NOMO-1 treated with dmso at 0.1 percent for 144 hours (cell line): ENCODE data around the gene SMARCAD1.

ENCODE experiments used
- DNase-seq: peaks from one replicate; lab custom pipeline; 2025; ENCODE audit not compliant: unreplicated experiment; lab: John Stamatoyannopoulos, UW

The SMARCAD1 gene

DNA sequence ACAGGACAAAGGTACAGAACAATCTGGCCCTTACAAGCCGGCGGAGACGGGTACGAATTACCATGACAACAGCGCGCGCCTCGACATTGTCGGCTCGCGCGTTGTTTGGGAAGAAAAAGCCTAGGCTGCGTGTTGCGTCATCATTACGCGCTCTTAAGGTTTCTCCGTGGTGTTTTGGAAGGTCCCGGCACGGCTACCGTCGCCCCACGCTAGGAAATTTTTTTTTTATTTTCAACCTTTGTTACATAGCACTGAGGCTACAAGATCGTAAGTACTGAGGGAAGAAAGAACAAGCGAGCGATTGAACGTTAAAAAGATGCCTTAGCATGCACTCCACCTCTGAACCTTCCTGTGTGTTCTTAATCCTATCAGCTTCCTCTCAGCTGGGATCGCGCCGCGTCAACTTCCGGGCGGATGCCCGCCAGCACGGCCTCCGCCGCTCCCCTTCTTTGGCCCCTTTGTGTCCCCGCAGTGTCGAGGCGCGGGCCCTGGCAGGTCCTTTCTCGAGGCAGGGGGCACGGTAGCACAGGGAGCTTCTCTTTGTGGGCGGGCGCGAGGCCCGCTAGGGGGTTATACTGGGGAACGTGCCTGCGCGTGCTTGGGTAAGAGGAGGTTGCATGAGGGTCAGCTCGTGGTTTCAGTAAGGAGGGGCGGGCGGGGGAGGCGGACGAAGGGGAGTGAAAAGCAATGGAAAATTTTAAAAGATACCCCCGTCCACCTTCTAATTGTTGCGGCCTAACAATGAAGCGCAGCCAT lies at the start of gene SMARCAD1:
Gene SMARCAD1, plus strand, starts transcription at position 397 of the 756 bp plus-strand sequence. CDS start 530 bp downstream, outside the sequence.
- DNase-seq = peak; percentile 82

DNA sequence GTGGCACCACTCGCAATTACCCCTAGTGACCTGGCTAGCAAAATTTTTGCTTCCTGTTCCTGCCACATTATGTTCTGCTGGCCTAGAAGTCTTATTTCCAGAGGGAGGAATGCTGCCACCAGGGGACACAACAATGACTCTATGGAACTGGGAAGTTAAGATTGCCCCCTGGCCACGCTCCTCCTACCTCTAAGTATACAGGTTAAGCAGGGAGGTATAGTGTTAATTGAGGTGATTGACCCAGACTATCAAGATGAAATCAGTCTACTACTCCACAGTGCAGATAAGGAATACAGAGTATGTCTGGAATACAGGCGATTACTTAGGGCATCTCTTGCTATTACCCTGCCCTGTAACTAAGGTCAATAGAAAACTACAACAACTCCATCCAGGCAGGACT lies 48.8 kb upstream of the SMARCAD1 start:
- DNase-seq = no peak

GRCh38 chr4:94159790-94160189 lies 47.9 kb upstream of the SMARCAD1 start:
- DNase-seq = no peak

DNA sequence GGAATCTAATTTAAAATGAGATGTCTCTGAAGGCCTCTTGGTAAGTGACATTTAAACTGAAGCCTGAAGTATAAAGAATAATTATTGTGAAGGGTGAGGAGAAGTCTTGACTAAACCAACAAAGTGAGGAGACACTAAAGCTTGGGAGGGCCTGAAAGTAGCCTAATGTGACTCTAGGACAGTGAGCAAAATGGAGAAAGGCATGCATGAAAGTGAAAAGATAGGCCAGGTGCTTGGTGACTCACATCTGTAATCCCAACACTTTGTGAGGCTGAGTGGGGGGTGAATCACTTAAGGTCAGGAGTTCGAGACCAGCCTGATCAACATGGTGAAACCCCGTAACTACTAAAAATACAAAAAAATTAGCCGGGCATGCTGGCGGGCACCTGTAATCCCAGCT lies 46.9 kb upstream of the SMARCAD1 start:
- DNase-seq = no peak

DNA sequence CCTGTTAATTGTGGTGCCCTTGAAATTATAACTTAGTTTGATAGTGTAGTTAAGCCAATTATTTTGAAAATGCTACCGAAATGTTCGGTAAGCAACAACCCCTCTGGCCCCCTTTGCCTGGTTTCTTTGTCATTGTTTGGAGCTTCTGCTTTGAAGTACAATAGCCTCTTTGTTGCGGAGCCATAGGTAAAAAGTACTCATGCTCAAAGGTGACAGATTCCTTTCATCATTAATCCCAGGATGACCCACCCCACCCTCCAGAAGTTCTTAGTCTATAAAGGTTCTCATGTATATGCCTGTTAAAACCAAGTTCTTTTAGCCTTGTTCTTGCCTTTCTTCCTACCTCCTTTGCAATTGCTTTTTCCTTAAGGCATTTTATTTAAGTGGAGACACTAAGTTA lies 42.4 kb upstream of the SMARCAD1 start:
- DNase-seq = no peak

DNA sequence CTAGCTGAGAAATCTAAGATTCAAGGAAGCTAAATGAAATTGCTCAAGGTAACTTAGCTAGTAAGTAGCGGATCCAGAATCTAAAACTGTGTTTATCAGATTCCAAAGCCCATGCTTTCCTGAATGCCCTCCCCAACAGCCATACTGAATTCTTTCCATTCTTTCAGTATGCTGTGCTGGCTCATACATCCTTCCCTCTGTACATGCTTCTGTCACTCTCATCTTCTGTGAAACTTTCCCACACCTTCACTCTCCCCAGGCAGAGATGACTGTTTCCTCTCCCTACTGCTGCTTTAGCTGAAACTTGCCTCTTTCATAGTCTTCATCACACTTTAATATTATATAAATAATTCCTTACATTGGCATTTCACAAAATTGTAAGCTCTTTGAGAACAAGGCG lies 39.3 kb upstream of the SMARCAD1 start:
- DNase-seq = no peak

DNA sequence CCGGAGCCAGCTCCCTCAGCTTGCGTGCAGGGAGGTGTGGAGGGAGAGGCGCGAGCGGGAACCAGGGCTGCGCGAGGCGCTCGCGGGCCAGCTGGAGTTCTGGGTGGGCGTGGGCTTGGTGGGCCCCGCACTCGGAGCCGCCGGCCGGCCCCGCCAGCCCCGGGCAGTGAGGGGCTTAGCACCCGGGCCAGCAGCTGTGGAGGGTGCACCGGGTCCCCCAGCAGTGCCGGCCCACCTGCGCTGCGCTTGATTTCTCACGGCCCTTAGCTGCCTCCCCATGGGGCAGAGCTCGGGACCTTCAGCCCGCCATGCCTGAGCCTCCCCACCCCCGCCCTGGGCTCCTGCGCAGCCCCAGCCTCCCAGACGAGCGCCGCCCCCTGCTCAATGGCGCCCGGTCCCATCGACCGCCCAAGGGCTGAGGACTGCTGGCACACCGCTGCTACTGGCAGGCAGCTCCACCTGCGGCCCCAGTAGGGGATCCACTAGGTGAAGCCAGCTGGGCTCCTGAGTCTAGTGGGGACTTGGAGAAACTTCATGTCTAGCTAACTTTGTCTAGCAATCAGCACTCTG lies 37.8 kb upstream of the SMARCAD1 start:
- no peak for DNase-seq

DNA sequence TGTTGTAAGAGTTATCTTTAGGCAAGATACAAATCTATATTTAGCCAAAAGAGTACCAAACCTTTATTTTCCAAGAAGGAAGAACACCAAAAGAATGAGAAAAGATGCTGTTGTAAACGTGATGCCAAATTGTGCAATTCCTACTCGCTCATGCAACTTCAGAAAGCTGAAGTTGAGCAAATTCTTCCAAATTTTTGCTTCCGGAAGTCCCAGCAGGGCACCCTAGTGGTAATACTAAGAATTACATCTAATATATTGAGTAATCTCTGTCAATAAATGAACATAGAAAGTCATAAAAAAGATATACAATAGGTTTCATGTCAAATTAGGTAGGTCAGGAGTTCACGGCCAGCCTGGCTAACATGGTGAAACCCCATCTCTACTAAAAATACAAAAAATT lies 36.0 kb upstream of the SMARCAD1 start:
- no peak for DNase-seq

DNA sequence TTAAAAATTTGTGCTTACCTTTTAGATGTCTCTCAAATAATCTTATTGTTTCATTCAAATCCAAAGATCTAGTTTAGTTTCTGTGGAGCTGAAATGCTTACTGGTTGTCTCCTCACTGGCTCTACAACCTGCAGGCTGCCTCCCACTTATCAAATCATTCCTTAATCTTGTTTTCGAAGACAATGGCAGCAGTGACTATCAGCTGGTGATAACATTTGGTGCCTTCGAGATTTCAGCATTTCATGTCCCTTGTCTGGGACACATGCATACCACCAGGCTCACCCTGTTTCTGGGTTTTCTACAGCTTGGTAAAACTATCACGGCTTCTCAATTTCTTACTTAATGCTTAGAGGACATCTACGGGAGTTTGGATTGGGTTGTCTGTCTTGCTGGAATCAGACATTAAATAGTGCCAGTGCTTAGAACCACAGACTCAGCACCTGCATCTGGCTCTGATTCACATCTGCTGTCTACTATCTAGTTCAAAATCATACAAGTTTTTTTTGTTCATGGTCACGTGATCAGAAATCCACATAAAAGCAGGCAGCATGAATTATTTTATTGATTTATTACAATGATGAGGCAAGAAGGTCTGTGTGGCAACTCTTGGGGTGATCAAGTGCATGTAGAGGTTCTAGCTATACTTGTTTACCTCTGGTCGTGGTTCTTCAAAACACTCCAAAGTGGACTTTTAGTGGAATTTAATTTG lies 32.0 kb upstream of the SMARCAD1 start:
- no peak for DNase-seq

- no peak for DNase-seq
Measured at GRCh38 chr4:94177822-94178221, 29.8 kb upstream of the SMARCAD1 start.

- DNase-seq = no peak
Measured at GRCh38 chr4:94181815-94182214, 25.9 kb upstream of the SMARCAD1 start.

- DNase-seq = no peak
Measured at GRCh38 chr4:94202769-94203168, 4.9 kb upstream of the SMARCAD1 start.

DNA sequence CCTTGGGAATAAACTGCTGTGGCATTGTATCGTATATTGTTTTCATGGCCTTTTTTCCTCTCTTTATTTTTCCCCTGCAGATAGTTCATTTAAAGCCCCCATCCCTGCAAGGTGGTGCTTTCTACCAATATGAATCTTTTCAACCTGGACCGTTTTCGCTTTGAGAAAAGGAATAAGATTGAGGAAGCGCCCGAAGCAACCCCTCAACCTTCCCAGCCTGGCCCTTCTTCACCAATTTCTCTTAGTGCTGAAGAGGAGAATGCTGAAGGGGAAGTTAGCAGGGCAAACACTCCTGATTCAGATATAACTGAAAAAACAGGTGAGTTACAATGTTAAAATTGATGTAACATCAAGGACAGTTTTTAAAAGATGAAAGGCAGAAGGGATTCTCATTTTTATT lies 601 bp downstream of the SMARCAD1 start:
- DNase-seq = peak; percentile 11

GRCh38 chr4:94208918-94209317 lies 1.3 kb downstream of the SMARCAD1 start:
- no peak for DNase-seq

- DNase-seq = no peak
Measured at GRCh38 chr4:94211861-94212260, 4.2 kb downstream of the SMARCAD1 start.

GRCh38 chr4:94214703-94215319 lies 7.1 kb downstream of the SMARCAD1 start:
- no peak for DNase-seq

- no peak for DNase-seq
Measured at GRCh38 chr4:94216394-94216793, 8.7 kb downstream of the SMARCAD1 start.

- no peak for DNase-seq
Measured at GRCh38 chr4:94219402-94219801, 11.7 kb downstream of the SMARCAD1 start.

GRCh38 chr4:94221916-94222315 lies 14.3 kb downstream of the SMARCAD1 start:
- DNase-seq = no peak

GRCh38 chr4:94225449-94225848 lies 17.8 kb downstream of the SMARCAD1 start:
- no peak for DNase-seq

DNA sequence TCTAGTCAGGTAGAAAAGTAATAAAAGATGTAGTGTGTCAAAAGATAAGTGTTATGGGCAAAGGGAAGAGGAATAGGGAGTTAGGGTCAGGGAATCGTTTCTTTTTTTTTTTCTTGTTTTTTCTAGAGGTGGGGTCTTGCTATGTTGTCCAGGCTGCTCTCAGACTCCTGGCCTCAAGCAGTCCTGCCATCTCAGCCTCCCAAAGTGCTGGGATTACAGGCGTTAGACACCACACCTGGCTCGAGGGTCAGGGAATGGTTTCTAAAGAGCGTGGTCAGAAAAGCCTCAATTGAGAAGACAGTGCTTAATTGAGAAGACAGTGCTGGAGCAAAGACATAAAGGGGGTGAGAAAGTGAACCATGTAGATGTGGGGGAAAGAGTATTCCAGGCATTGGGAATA lies 19.1 kb downstream of the SMARCAD1 start:
- DNase-seq = no peak
